H54 (cell line): Measurements from ENCODE around the gene SUPT6H.

Experiments
- DNase-seq: peaks from one replicate; pipeline ENCODE4 v3.0.0; 2011; ENCODE audit warnings: low spot score, mixed read lengths; ENCODE audit not compliant: insufficient read length
- FAIRE-seq: peaks from 3 replicates; lab custom pipeline; 2011; peaks lifted over from hg19 to GRCh38; lab: Jason Lieb, UNC
- POLR2A ChIP-seq: IDR thresholded peaks from 2 replicates; pipeline ENCODE4 v1.6.1; 2011; ENCODE audit warnings: low read depth, mild to moderate bottlenecking, low read length

SUPT6H gene

GRCh38 chr17:28665994-28666393 lies 4.0 kb downstream of the SUPT6H start:
- no peak for DNase-seq
- FAIRE-seq = no peak
- TF ChIP-seq POLR2A = no peak

- FAIRE-seq = no peak
These were observed 5.9 kb downstream of the SUPT6H start for GRCh38 chr17:28667870-28668269.

GRCh38 chr17:28669918-28670317 lies 7.9 kb downstream of the SUPT6H start:
- FAIRE-seq (no peak), DNase-seq (no peak)
- no peak for TF ChIP-seq POLR2A

More at GRCh38 chr17:28667870-28668269, 5.9 kb downstream of the SUPT6H start:
- DNase-seq = no peak
- TF ChIP-seq POLR2A = no peak

GRCh38 chr17:28675490-28675889 lies 13.5 kb downstream of the SUPT6H start:
- no peak for TF ChIP-seq POLR2A
- DNase-seq (no peak), FAIRE-seq (no peak)

GRCh38 chr17:28675980-28676379 lies 14.0 kb downstream of the SUPT6H start:
- TF ChIP-seq POLR2A = no peak
- DNase-seq = no peak
- FAIRE-seq = no peak

GRCh38 chr17:28682655-28683054 lies 20.6 kb downstream of the SUPT6H start:
- DNase-seq = no peak
- FAIRE-seq = no peak
- no peak for TF ChIP-seq POLR2A

GRCh38 chr17:28684963-28685362 lies 23.0 kb downstream of the SUPT6H start:
- FAIRE-seq = no peak
- no peak for TF ChIP-seq POLR2A
- no peak for DNase-seq

GRCh38 chr17:28685366-28685765 lies 23.4 kb downstream of the SUPT6H start:
- no peak for DNase-seq
- no peak for FAIRE-seq
- TF ChIP-seq POLR2A = no peak

GRCh38 chr17:28686296-28686695 lies 24.3 kb downstream of the SUPT6H start:
- TF ChIP-seq POLR2A = no peak
- FAIRE-seq (no peak), DNase-seq (no peak)

GRCh38 chr17:28688481-28688880 lies 26.5 kb downstream of the SUPT6H start:
- DNase-seq (no peak), FAIRE-seq (no peak)
- no peak for TF ChIP-seq POLR2A

GRCh38 chr17:28689011-28689410 lies 27.0 kb downstream of the SUPT6H start:
- no peak for TF ChIP-seq POLR2A
- FAIRE-seq (no peak), DNase-seq (no peak)

- FAIRE-seq (no peak), DNase-seq (no peak)
- no peak for TF ChIP-seq POLR2A
These were observed 31.9 kb downstream of the SUPT6H start for GRCh38 chr17:28693869-28694268.

- TF ChIP-seq POLR2A = no peak
- DNase-seq (no peak), FAIRE-seq (no peak)
These were observed 36.4 kb downstream of the SUPT6H start for GRCh38 chr17:28698253-28698941.

GRCh38 chr17:28700278-28700677 lies 38.3 kb downstream of the SUPT6H start:
- FAIRE-seq (no peak), DNase-seq (no peak)

GRCh38 chr17:28700830-28701492 lies 39.0 kb downstream of the SUPT6H start:
- no peak for DNase-seq
- TF ChIP-seq POLR2A = no peak
- FAIRE-seq = no peak

More at GRCh38 chr17:28700278-28700677, 38.3 kb downstream of the SUPT6H start:
- no peak for TF ChIP-seq POLR2A
